Stimulated activated CD4-positive, alpha-beta T cell treated with anti-CD3 and anti-CD28 coated beads, Interleukin-15, amount 100 ng/mL, for 24 hours (primary cell): ENCODE data around the gene TTC31.
"Not testable (repeated sequence)": the region's sequence is repeated elsewhere in the genome, so short reads cannot be mapped to it uniquely, and the experiment has no call there.

ENCODE experiments used
- DNase-seq: peaks from one replicate; pipeline ENCODE4 v3.0.0-alpha.2; 2020

TTC31 gene

DNA sequence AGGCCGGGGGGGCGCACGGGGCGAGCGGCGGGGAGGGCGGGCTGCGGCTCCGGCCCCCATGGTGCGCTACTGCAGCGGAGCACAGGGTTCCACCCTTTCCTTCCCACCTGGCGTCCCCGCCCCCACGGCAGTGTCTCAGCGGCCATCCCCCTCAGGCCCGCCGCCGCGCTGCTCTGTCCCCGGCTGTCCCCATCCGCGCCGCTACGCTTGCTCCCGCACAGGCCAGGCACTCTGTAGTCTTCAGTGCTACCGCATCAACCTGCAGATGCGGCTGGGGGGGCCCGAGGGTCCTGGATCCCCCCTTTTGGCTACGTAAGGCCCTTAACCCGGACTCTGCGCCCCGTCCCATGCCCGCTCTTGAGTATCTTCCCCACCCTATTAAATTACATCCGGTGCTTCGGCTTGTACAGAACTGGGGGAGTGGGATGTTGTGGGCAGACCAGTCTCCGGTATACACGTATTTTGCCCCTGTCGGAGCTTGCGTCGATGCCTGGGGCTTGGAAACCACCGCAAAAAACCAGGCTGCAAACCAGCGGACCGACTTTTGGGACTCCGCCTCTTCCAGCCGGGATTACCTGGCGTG, 25.2 kb upstream of the TTC31 start:
- DNase-seq = peak; percentile 89

DNA sequence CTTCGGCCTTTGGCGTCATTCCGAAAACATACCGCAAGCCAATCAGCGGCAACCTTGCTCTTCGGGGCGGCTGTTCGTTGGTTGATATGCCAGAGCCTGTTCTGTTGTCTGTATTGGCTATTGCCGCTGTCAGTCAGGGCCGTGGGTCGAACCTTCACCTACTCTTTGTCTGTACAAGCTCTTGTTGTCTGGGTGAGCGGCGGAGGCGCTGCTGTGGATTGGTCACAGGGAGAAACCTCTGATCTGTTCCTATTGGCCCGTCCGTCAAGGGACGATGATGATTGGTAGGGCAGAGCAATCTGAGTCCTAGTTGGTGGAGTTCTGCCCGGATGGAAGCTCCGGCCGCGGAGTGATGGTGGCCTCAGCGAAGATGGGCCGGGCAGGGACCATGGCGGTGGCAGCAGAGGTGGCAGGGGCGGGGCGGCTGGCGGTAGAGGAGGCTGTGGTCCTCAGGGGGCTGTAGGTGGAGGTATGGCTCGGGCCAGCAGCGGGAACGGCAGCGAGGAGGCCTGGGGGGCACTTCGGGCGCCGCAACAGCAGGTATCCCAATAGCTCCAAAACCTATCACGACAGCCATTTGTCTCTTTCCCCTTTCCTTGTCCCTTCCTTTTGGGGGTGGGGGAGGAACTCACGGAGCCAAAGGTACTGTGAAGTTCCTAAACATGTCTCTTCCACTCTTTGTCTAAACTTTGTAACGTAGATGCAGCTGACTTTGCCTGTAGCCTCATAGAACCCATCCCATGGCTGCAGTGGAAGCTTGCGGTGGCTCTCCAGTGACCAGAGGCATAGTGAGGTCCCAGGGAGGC, 24.5 kb upstream of the TTC31 start, which contains the start of gene WBP1:
Gene WBP1 (plus strand): TSS at position 307 of the 806 bp plus-strand sequence. CDS start 165 bp downstream, at position 472.
- DNase-seq = peak; percentile 99

DNA sequence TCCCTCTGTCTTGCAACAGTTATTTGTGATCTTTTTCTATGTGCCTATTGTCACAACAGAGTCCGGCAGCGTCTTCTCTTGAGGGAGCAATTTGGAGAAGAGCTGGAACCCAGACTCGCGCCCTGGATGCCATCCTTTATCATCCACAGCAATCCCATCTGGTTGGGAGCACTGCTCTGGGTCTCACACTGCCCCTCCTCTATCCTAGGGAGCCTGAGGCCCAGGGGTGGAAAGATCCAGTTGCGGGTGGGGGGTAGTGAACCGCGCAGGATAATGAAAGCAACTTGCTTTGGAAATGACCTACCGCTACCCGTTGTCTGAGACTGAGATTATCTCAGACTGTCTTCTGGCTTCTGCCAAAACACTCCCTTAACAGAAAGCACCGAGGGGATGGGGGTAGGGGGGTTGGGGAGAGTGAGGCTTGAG, 23.9 kb upstream of the TTC31 start:
- peak; percentile 27 for DNase-seq

DNA sequence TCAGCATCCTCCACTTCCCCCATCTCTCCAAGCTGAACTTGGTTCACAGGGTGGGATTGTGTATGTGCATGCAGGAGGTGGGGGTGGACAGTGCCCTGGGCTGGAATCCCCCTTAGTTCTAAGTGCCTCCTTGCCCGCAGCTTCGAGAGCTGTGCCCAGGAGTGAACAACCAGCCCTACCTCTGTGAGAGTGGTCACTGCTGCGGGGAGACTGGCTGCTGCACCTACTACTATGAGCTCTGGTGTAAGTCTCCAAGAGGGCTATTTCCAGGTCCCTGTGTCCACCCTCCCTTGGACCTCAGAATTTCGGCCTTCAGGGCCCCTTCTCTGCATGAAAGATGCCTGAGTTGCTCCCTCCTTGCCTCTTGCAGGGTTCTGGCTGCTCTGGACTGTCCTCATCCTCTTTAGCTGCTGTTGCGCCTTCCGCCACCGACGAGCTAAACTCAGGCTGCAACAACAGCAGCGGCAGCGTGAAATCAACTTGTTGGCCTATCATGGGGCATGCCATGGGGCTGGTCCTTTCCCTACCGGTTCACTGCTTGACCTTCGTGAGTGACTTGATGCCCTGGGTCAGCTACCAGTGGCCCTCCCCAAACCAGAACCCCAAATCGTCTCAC, 23.3 kb upstream of the TTC31 start:
- DNase-seq = peak; percentile 17

DNA sequence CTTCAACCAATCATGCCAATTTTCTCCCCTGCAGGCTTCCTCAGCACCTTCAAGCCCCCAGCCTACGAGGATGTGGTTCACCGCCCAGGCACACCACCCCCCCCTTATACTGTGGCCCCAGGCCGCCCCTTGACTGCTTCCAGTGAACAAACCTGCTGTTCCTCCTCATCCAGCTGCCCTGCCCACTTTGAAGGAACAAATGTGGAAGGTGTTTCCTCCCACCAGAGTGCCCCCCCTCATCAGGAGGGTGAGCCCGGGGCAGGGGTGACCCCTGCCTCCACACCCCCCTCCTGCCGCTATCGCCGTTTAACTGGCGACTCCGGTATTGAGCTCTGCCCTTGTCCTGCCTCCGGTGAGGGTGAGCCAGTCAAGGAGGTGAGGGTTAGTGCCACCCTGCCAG, 22.7 kb upstream of the TTC31 start:
- peak; percentile 18 for DNase-seq

DNA sequence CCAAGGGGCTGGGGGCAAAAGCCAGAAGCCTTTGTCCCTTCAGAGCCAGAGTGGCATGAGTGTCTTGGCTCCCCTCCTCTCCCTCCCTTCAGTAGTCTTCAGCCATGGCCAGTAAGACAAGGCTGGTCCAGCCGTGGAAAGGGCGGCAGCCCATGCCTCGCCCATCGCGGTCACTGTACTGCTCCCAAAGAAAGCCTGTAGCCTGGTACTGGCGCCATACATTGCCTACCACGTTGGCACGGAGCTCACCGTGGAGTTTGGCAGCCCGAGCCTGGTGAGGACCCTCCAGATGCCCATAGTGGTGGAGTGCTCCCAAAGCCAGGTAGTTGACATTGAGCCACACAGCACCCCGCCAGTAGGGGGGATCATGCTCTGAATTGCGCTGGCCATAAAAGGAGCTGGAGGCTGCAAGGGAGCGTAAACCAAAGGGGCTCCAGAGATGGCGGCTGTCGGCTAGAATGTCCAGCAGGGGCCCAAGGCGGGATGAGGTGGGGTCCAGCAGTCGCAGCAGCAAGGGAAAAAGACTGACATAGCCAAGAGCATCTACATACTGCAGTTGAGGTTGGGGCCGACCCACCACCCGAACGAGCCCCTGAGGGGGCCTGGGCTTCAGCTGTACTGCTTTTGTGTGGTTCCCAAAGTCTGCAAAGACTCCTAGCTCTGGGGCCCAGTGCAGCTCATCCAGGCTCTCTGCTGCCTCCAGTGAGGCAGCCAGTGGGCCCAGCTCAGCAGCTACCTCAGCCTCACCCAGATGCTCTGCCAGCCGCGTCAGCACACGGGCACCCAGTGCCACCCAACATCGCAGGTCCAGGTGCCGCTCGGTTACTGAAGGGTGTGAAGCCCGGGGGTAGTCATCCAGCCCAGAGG, 21.5 kb upstream of the TTC31 start:
- peak; percentile 27 for DNase-seq

DNA sequence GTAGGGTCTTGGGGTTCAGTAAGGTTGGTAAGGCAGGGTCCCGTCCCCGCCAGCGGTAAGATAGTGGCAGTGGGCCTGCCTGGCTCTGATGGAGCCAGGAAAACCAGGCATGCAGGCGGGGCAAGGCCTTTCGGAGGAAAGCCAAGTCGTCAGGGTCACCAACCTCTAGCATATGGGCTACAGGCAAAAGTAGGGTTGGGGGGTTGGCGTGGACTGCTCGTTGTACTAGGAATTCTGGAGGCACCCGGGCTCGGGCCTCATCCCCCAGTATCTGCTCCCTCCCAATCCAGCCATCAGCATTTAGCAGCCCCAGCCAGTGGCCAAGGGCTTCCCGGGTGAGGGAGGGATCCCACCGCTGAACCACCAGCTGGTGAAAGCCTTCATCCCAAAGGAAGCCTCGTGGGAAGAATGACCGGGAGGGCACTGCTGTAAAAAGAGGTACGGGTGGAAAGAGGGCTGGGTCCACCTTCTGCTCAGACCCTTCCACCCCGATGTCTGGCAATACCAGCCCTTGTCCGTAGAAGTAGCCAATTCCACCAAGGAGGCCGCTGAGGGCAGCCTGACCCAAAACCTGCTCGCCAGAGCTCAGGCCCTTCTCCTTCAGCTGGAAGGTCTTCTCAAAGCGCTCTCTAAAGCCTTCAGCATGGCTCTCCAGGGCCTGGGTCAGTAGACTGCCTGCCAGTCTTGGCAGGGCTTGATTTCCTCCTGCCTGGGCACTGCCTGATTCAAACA, 20.7 kb upstream of the TTC31 start:
- DNase-seq = no peak

DNA sequence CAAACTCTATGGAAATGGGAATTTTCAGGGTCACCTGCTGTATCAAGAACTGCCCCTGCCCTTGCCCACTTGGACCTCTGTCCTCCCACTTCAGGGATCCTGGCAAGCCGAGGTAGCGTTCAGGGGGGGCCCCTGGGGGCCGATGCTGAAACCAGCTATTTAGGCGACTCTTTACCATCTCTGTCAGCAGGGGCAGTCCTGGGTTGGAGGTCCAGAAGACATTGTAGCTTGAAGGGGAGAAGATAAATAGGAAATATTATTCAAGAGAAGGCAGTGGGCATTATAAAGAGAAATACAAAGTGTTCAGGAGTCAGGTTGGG, 20.1 kb upstream of the TTC31 start:
- no peak for DNase-seq

DNA sequence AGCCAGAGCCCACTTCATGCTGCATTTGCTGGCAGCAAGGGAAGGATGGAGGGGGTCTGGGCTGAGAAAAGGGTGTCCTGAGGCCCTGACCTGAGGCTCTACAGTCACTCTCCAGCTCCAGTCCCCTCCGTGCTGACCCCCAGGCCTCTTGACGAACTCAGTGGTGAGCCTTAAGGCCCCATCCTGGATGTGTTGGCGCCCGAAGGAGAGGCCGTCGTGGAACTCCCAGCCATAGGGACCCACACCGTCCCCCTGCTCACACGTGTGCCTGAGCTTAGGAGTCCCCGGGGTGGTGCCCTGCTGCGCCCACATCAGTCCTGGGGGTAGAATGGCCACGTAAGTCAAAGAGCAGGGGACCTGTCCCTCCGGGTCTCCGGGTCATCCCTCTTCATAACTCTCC, 18.5 kb upstream of the TTC31 start:
- DNase-seq = no peak

DNA sequence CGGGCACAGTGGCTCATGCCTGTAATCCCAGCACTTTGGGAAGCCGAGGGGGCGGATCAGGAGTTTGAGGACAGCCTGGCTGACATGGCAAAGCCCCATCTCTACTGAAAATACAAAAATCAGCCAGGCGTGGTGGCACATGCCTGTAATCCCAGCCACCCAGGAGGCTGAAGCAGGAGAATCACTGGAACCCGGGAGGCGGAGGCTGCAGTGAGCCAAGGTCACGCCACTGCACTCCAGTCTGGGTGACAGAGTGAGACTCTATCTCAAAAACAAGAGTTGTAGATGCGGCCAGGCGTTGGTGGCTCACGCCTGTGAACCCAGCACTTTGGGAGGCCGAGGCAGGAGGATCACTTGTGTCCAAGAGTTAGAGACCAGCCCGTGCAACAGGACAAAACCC, 12.1 kb upstream of the TTC31 start:
- DNase-seq = not testable (repeated sequence)

DNA sequence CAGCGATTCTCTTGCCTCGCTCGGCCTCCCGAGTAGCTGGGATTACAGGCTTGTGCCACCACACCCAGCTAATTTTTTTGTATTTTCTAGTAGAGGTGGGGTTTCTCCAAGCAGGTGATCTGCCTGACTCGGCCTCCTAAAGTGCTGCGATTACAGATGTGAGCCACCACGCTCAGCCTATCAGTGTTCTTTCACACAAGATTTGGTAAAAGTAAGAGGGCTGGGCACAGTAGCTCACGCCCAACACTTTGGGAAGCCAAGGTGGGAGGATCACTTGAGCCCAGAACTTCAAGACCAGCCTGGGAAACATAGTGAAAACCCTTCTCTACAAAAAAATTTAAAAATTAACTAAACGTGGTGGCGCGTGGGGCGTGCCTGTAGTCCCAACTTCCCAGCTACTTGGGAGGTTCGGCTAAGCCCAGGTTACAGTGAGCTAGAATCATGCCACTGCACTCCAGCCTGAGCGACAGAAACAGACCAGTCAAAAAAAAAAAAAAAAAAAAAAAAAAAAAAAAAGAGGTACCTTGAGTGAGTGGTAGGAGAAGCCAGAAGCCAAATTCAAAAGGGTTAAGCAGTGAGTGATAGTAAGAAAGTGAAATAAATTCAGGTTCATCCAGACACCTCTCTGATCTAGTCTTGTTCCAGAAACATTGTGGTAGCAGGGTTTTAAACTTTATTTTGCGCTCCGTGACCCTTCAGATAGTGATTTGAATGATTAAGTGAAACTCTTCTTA, 11.4 kb upstream of the TTC31 start:
- DNase-seq = no peak

DNA sequence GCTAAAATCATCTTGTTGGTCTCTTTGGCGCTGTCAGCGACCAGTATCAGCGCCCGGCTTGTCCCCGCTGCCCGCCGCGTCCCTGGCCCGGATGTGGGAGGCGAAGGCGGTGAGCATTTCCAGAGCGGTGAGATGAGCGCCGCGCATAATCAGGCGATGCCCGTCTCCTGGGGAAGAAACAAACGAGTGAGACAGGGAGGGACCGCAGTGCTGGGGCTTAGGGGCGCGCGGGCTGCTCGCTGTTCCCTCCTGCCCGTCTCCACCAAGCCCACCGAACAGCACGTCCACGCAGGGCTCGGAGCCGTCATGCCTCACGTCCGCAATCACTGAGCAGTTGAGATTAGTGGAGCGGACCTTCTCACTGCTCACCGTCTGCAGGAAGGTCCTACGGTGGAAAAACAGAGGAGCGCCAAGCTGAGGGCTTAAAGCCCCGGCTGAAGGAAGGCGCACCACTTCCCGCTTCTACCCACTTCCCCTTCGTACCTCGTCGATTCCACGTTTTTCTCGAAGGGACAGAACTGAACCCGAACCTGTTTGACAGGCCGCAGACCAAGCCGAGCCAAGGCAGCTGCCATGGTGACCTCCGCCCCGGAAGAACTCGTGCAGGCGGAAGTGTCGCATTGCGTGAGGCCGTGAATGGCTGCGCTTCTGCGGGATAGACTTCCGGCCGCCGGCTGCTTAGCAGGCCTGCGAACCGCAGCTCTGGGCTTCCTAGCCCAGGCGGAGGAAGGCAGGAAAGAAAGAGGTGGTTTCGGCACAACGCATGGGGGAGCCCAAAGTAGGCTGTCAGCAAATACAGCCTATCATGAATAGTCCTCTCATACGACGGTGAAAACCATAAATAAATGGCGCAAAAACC, 10.6 kb upstream of the TTC31 start, which contains the start of gene MRPL53:
Gene MRPL53 (minus strand): TSS at position 595 of the 859 bp plus-strand sequence. CDS start 20 bp downstream, at position 575.
- DNase-seq = peak; percentile 97

DNA sequence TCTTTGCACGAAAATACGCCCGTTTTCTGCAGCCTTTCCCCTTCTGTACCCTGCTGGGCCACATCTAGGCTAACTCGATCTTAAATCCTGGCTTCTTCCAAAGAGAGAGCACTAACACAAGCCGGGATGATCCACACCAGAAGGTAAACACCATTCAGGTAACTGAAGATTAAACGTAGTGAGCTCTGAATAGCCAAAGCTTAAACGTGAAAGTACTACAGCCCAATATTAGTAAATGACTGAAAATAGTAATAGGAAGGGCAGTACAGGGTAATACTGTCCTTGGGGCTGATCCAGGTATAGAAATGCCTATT, 10.0 kb upstream of the TTC31 start:
- no peak for DNase-seq

DNA sequence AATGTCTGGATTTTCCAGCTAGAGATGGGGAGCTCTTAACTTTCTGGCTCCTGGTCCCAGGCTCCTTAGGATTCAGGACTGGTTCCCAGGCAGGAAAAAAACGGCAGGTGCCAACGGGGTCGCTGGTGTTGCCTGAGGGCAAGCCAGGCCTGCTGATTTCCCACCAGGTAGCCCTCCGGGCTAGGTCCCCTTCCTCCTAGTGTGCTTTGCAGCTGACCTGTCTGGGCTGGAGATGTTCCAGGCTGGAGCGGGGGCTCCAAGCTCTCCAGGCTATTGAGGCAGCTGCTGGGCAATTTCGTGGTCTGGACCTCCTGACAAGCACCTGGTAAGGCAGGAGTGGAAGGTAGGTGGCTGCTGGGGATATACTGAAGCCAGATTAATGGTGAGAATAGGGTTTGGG, 8.4 kb upstream of the TTC31 start:
- no peak for DNase-seq

DNA sequence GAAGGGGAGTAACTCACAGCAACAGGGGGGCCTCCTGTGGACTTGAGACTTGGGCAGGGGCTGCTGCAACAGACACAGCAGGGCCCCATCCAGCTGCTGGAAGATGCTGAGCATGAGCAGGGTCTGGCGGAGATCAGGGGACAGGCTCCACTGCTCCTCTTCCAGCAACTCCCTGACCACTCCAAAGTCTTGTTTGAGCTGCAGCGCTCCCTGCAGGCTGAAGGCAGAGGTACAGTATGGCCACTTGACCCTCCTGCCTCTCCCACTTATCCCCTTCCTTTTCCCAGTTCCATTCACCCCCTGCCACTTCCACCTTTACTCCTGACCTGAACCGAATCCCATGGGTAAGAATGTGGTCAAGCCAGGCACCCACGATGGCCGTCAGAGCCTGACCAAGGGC, 8.0 kb upstream of the TTC31 start:
- no peak for DNase-seq

DNA sequence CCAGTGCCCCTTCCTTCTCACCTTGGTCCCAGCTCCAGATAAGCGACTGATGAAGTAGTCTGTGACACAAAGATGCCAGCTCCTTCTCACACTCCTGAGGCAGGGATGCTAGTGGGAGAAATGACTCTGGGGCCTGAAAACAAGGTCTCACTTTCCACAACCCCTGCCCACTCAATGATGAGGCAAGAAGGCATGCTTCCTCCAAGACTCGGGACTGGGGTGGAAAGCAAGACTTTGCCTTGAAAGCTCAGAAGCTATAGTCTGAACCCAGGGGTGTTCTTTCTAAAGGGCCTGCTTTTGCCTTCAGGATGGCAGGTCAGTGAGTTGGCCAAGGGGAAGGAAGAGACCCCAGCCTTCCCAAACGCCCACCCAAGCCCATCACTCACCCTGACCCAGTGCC, 1.4 kb upstream of the TTC31 start:
- no peak for DNase-seq

DNA sequence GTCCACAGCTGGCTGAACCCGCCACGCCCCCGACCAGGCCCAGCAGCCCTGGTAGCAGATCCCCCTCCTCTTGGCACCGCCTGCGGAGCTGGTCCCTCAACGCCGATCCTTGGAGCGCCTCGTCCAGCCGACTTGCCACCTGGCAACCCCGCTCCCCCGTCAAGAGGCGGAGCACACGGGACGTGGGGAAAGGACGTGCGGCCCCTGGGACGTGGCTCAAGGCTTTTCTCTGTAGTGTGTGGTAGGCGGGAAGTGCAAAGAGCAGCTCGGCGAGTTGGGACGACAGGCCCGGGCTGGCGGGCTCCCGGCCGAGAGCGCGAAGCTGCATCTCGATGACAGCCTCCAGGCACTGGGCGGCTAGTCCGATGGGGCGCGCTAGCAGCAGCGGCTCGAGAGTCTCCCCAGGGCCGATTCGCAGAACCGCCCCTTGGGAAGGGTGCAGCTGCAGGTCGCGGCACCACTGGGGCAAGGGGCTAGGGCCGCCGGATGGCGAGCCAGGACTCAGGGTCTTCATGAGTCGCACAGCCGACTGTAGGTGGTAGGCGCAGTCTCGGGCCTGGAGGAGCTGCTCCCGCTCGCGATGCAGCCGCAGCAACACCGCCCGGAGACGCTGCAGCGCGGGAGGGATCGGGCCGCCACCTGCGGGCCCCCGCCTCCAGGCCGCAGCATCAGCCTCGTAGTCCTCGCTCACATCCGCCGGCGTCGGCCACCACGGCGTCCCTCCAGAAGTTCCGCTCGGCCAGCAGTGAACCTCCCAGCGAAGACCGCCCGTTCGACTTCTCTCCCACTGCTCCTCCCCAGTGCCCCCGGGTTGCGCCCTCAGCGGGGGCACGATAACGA, 700 bp upstream of the TTC31 start:
- DNase-seq = peak; percentile 69

DNA sequence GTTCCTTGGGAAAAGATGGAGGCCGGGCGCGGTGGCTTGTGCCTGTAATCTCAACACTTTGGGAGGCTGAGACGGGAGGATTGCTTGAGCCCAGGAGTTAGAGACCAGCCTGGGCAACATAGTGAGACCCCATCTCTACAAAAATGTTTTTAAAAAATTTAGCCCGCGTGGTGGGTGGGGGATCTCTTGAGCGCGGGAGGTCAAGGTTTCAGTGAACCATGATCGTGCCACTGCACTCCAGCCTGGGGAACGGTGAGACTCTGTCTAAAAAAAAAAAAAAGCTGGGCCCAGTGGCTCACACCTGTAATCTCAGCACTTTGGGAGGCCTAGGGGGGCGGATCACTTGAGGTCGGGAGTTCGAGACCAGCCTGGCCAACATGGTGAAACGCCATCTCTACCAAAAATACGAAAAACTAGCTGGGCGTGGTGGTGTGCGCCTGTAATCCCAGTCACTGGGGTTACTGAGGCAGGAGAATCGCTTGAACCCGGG, 839 bp downstream of the TTC31 start:
- not testable (repeated sequence) for DNase-seq

DNA sequence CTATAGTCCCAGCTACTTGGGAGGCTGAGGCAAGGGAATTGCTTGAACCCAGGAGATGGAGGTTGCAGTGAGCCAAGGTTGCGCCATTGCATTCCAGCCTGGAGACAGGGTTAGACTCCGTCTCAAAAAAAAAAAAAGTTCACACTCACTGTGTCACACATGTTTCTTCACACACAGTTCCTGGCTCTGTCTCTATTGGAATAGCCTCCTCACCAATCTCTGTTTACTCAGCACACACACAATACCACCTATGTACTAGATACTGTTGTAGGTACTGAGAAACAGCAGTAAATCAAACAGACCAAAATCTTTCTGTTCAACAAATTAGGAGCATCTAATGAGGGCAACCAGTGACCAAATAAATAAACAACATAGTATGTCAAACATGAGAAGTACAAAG, 3.3 kb downstream of the TTC31 start:
- no peak for DNase-seq
